Adrenal gland (tissue), 5 donors: ENCODE data around the gene GUCY2F.

Source experiments
- CTCF ChIP-seq, 6 experiments: fragments of 450-650 bp in 4 of 6; fragments of 200-600 bp in 2 of 6; sonication (generic) in 1 of 6; IDR thresholded peaks; 1 replicate in 5 of 6; 2 replicates in 1 of 6; pipeline versions ENCODE4 v1.5.1 to v1.8.0; 2016 to 2021; ENCODE audit warnings: antibody characterized with exemption in 6 of 6, mild to moderate bottlenecking in 2 of 6, moderate library complexity in 1 of 6
- POLR2A ChIP-seq, 2 donors: fragments of 450-650 bp; IDR thresholded peaks; one replicate each; pipeline ENCODE4 v1.6.1; 2017; ENCODE audit warnings: antibody characterized with exemption in 2 of 2, mild to moderate bottlenecking in 2 of 2, moderate library complexity in 1 of 2
- donor health status: DM: no; HTN: no; CAD: no.

- TF ChIP-seq CTCF (IDR thresholded peaks at IDR 0.05) (no peak), POLR2A (IDR thresholded peaks at IDR 0.05) (no peak)
These were observed 78.0 kb downstream of the GUCY2F start for GRCh38 chrX:109403922-109404321.
